GM18907 (cell line): ENCODE measurements around the gene PSG1.
"Not testable (repeated sequence)": the region's sequence is repeated elsewhere in the genome, so short reads cannot be mapped to it uniquely, and the experiment has no call there.

ENCODE experiments used
- ATAC-seq: cut with Tn5 transposase; IDR thresholded peaks from one replicate; pipeline ENCODE4 v1.9.1; 2021; ENCODE audit warnings: mild to moderate bottlenecking, moderate library complexity; ENCODE audit not compliant: unreplicated experiment

PSG1 gene

GRCh38 chr19:42831221-42832019, 48.1 kb downstream of the PSG1 start:
- no peak for ATAC-seq

- not testable (repeated sequence) for ATAC-seq
Measured at GRCh38 chr19:42821306-42821977, 58.1 kb downstream of the PSG1 start.

- not testable (repeated sequence) for ATAC-seq
Measured at GRCh38 chr19:42819960-42820650, 59.4 kb downstream of the PSG1 start.

DNA sequence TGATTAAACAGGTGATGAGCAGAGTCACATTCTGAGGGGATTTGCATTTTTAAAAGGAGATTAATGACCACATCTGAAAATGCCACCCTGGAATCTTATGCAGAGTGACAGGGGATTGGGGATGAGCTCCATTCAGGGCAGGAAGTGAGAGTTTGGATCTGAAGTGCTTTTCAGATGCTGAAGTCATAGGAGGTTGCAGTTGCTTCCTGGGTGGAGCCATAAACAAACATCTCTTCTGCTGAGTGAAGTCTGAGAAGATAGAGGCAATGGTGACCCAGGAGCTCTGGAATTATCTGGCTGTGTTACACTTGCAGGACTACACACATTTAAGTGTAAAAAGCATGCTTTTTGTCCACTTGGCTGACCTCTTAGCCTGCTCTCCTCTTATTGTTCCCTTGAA, 62.6 kb downstream of the PSG1 start:
- ATAC-seq = no peak
